SK-N-MC (cell line): ENCODE measurements around the gene HNRNPH1.
"Not testable (repeated sequence)": the region's sequence is repeated elsewhere in the genome, so short reads cannot be mapped to it uniquely, and the experiment has no call there.

Experiments
- EZH2 ChIP-seq: fragments of 200-600 bp; sonication (generic); IDR thresholded peaks from one replicate; pipeline ENCODE4 v1.6.1; 2017; ENCODE audit warnings: antibody characterized with exemption
- POLR2AphosphoS5 ChIP-seq: IDR thresholded peaks from 2 replicates; pipeline ENCODE4 v1.6.1; 2012; ENCODE audit warnings: mild to moderate bottlenecking, low read depth, low read length, borderline replicate concordance

GRCh38 chr5:179650245-179650644 lies 26.8 kb upstream of the HNRNPH1 start:
- TF ChIP-seq EZH2, POLR2AphosphoS5: not testable (repeated sequence)
